ENCODE measurements around the gene PDE8B.

Gene PDE8B

DNA sequence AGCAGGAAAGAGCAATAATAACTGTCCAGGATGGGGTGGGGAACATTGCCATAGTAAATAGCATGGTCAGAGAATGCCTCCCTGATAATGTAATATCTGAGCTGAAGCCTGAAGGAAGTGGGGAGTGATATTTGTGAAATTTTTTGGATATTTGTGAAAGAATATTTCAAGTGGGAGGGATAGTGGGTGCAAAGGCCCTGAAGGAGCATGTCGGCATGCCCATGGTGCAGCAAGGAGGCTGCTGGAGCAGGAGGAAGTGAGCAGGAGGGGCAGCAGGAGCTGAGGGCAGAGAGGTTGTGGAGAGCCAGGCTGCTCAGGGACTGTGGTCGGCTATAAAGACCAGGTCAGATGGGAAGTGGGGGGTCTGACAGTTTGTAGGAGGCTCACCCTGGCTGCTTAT lies 21.1 kb upstream of the PDE8B start:
- Histone ChIP-seq H3K9ac (ENCODE audit: low read length) (no peak overlapping the region), H3K4me3 (ENCODE audit: low read depth, low read length, poor library complexity, severe bottlenecking) (no peak overlapping the region), H3K27ac (ENCODE audit: low read depth, low read length, poor library complexity, severe bottlenecking) (no peak overlapping the region), H3K9me3 (ENCODE audit: low read length) (no peaks in the 10 kb centered on the region), H3K27me3 (ENCODE audit: insufficient read depth, low read length) (no peaks in the 10 kb centered on the region), H3K36me3 (ENCODE audit: insufficient read depth, low read length) (no peaks in the 10 kb centered on the region), H3K4me1 (ENCODE audit: insufficient read depth, low read length, severe bottlenecking) (no peaks in the 10 kb centered on the region), H3K9me2 (ENCODE audit: low read depth, low read length) (no peaks in the 10 kb centered on the region), H3K79me2 (ENCODE audit: insufficient read depth, low read length) (no peaks in the 10 kb centered on the region), H2AFZ (ENCODE audit: low read length) (no peak overlapping the region), H4K20me1 (ENCODE audit: insufficient read depth, low read length) (no peaks in the 10 kb centered on the region), H3F3A (ENCODE audit: insufficient read depth, low read length) (no peaks in the 10 kb centered on the region), H3K4me2 (ENCODE audit: low read length) (no peak overlapping the region)
- TF ChIP-seq CTCF (IDR thresholded peaks at IDR 0.05; ENCODE audit: low read length) (no peak), EZH2 (IDR thresholded peaks at IDR 0.05; ENCODE audit: borderline replicate concordance, low read length) (no peak)

GRCh38 chr5:77192441-77193050 lies 17.9 kb upstream of the PDE8B start:
- H3K9ac ChIP-seq (ENCODE audit: low read length), result no peak overlapping the region
- no peaks in the 10 kb centered on the region for H3K9me3 ChIP-seq (ENCODE audit: low read length)
- H3F3A ChIP-seq (ENCODE audit: insufficient read depth, low read length), result no peaks in the 10 kb centered on the region
- H3K36me3 ChIP-seq (ENCODE audit: insufficient read depth, low read length), result no peaks in the 10 kb centered on the region
- H3K4me2 ChIP-seq (ENCODE audit: low read length), result no peak overlapping the region
- H2AFZ ChIP-seq (ENCODE audit: low read length), result no peak overlapping the region
- H4K20me1 ChIP-seq (ENCODE audit: insufficient read depth, low read length), result no peaks in the 10 kb centered on the region
- TF ChIP-seq CTCF (IDR thresholded peaks at IDR 0.05; ENCODE audit: low read length) (no peak), EZH2 (IDR thresholded peaks at IDR 0.05; ENCODE audit: borderline replicate concordance, low read length) (no peak)
- H3K9me2 ChIP-seq (ENCODE audit: low read depth, low read length), result no peaks in the 10 kb centered on the region
- H3K4me3 ChIP-seq (ENCODE audit: low read depth, low read length, poor library complexity, severe bottlenecking), result no peak overlapping the region
- H3K27ac ChIP-seq (ENCODE audit: low read depth, low read length, poor library complexity, severe bottlenecking), result no peak overlapping the region
- H3K27me3 ChIP-seq (ENCODE audit: insufficient read depth, low read length), result no peaks in the 10 kb centered on the region
- H3K4me1 ChIP-seq (ENCODE audit: insufficient read depth, low read length, severe bottlenecking), result no peaks in the 10 kb centered on the region
- H3K79me2 ChIP-seq (ENCODE audit: insufficient read depth, low read length), result no peaks in the 10 kb centered on the region

- Histone ChIP-seq H3K9me3 (ENCODE audit: low read length) (no peaks in the 10 kb centered on the region), H3K27ac (ENCODE audit: low read depth, low read length, poor library complexity, severe bottlenecking) (no peak overlapping the region), H3K4me2 (ENCODE audit: low read length) (no peak overlapping the region), H4K20me1 (ENCODE audit: insufficient read depth, low read length) (no peaks in the 10 kb centered on the region), H3K9me2 (ENCODE audit: low read depth, low read length) (no peaks in the 10 kb centered on the region), H3K27me3 (ENCODE audit: insufficient read depth, low read length) (no peaks in the 10 kb centered on the region), H3K4me1 (ENCODE audit: insufficient read depth, low read length, severe bottlenecking) (no peaks in the 10 kb centered on the region), H3K79me2 (ENCODE audit: insufficient read depth, low read length) (no peaks in the 10 kb centered on the region), H2AFZ (ENCODE audit: low read length) (no peak overlapping the region), H3K9ac (ENCODE audit: low read length) (no peak overlapping the region), H3K4me3 (ENCODE audit: low read depth, low read length, poor library complexity, severe bottlenecking) (no peak overlapping the region), H3K36me3 (ENCODE audit: insufficient read depth, low read length) (no peaks in the 10 kb centered on the region), H3F3A (ENCODE audit: insufficient read depth, low read length) (no peaks in the 10 kb centered on the region)
- TF ChIP-seq CTCF (IDR thresholded peaks at IDR 0.05; ENCODE audit: low read length), result no peak
Measured at GRCh38 chr5:77194762-77195161, 15.7 kb upstream of the PDE8B start.
